ENCODE measurements around the gene GJB5. TPM values are rescaled to one million over a fixed set of nuclear protein-coding genes. Genes with fewer than 3 reads are reported as not detected.

GJB5 gene
- polyA plus RNA-seq, 1 donor from 2014 or later = not detected

DNA sequence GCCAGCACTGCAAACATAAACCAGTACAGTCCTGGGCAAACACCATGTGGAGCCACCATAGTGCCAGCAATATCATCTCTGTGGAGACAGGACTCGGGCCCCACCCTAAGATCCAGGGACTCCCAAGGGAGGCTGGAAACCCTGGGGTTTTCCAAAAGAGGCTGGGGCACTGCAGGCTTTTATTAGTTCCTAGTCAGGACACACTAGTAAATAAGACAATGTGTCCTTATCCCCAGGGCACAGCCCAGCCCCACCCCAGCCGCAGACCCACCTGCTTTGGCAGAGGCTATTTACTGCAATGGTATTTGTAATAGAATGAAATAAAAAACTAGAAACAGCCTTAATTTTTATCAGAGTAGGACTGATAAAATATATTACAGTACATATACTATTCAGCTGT, 25.7 kb downstream of the GJB5 start:
- no peak overlapping the region for H3K4me2 ChIP-seq (ENCODE audit: low read length)
- no peak overlapping the region for H3K4me3 ChIP-seq (ENCODE audit: low read length)
- no peaks in the 10 kb centered on the region for H3F3A ChIP-seq (ENCODE audit: insufficient read depth, low read length, poor library complexity, severe bottlenecking)
- no peak overlapping the region for H3K9ac ChIP-seq (ENCODE audit: low read length)
- peaks cover 44% of the 10 kb centered on the region for H3K27me3 ChIP-seq (ENCODE audit: insufficient read depth, low read depth, low read length)
- no peak overlapping the region for H3K27ac ChIP-seq (ENCODE audit: low read length)
- no peak overlapping the region for H2AFZ ChIP-seq (ENCODE audit: low read depth, low read length)
- H3K79me2 ChIP-seq (replicated peaks; ENCODE audit: insufficient read depth, low read length) = no peaks in the 10 kb centered on the region
- H3K9me2 ChIP-seq (ENCODE audit: insufficient read depth, low read length) = no peaks in the 10 kb centered on the region
- no peaks in the 10 kb centered on the region for H3K9me3 ChIP-seq (ENCODE audit: low read length)
- H3K36me3 ChIP-seq (ENCODE audit: insufficient read depth, low read length) = no peaks in the 10 kb centered on the region
- no peaks in the 10 kb centered on the region for H4K20me1 ChIP-seq (ENCODE audit: insufficient read depth)
- no peak for TF ChIP-seq POLR2AphosphoS5 (IDR thresholded peaks at IDR 0.05)
- no peak for TF ChIP-seq RAD21 (conservative IDR thresholded peaks at IDR 0.05)
- no peak for TF ChIP-seq EP300 (conservative IDR thresholded peaks at IDR 0.05; ENCODE audit: poor library complexity, severe bottlenecking)
- TF ChIP-seq EZH2 (IDR thresholded peaks at IDR 0.05; ENCODE audit: borderline replicate concordance, insufficient read depth, low read length, poor library complexity, severe bottlenecking) = no peak
- no peak for TF ChIP-seq MXI1 (conservative IDR thresholded peaks at IDR 0.05; ENCODE audit: poor library complexity, severe bottlenecking)
- TF ChIP-seq, protein P1, sequence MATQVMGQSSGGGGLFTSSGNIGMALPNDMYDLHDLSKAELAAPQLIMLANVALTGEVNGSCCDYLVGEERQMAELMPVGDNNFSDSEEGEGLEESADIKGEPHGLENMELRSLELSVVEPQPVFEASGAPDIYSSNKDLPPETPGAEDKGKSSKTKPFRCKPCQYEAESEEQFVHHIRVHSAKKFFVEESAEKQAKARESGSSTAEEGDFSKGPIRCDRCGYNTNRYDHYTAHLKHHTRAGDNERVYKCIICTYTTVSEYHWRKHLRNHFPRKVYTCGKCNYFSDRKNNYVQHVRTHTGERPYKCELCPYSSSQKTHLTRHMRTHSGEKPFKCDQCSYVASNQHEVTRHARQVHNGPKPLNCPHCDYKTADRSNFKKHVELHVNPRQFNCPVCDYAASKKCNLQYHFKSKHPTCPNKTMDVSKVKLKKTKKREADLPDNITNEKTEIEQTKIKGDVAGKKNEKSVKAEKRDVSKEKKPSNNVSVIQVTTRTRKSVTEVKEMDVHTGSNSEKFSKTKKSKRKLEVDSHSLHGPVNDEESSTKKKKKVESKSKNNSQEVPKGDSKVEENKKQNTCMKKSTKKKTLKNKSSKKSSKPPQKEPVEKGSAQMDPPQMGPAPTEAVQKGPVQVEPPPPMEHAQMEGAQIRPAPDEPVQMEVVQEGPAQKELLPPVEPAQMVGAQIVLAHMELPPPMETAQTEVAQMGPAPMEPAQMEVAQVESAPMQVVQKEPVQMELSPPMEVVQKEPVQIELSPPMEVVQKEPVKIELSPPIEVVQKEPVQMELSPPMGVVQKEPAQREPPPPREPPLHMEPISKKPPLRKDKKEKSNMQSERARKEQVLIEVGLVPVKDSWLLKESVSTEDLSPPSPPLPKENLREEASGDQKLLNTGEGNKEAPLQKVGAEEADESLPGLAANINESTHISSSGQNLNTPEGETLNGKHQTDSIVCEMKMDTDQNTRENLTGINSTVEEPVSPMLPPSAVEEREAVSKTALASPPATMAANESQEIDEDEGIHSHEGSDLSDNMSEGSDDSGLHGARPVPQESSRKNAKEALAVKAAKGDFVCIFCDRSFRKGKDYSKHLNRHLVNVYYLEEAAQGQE (IDR thresholded peaks at IDR 0.05; ENCODE audit: borderline replicate concordance) = no peak
- TF ChIP-seq TAF1 (IDR thresholded peaks at IDR 0.05; ENCODE audit: low read depth) = no peak
- TF ChIP-seq SMC3 (conservative IDR thresholded peaks at IDR 0.05; ENCODE audit: poor library complexity) = no peak
- TF ChIP-seq, protein P2, sequence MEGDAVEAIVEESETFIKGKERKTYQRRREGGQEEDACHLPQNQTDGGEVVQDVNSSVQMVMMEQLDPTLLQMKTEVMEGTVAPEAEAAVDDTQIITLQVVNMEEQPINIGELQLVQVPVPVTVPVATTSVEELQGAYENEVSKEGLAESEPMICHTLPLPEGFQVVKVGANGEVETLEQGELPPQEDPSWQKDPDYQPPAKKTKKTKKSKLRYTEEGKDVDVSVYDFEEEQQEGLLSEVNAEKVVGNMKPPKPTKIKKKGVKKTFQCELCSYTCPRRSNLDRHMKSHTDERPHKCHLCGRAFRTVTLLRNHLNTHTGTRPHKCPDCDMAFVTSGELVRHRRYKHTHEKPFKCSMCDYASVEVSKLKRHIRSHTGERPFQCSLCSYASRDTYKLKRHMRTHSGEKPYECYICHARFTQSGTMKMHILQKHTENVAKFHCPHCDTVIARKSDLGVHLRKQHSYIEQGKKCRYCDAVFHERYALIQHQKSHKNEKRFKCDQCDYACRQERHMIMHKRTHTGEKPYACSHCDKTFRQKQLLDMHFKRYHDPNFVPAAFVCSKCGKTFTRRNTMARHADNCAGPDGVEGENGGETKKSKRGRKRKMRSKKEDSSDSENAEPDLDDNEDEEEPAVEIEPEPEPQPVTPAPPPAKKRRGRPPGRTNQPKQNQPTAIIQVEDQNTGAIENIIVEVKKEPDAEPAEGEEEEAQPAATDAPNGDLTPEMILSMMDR (IDR thresholded peaks at IDR 0.05; ENCODE audit: poor library complexity, severe bottlenecking) = no peak

DNA sequence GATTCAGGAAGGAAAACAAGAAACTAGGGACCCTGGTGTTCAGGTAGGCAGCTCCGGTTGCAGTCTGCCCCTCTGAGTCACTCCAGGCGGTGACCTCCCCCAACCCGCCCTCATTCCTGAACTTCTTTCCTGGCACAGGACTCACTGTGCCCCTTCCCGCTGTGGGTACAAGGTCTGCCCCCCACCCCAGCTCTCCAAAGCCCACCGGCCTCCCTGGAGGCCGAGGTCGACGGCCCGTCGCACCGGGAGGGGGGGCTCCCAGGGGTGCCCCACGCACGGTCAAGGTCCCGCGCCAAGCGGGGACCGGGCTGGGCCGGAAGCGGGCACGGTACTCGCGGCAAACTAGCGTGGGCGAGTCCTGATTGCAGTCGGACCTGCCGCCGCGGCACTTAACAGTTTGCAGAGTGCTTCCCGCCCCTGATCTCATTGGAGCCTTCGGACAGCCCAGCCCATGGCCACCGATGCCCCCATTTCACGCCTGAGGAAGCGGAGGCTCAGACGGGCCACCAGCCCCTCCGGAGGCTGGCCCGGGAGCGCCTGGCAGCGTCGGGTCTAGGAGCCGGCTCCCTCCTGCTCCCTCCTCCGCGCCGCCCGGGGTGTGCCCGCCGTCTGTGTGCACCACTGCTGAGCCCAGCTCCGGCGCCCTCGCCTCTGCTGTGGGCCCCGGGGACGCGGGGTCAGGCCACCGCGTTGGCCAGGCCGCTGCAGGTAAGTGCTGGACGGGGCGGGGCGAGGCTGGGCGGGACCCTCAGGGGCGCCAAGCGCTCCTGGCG, 26.4 kb downstream of the GJB5 start, which contains the start of gene GJB3:
Gene GJB3, plus strand, starts transcription at position 144 of the 773 bp plus-strand sequence. CDS start 3,549 bp downstream, outside the sequence.
- no peak within 1 kb of the TSS for H3K9ac ChIP-seq (ENCODE audit: low read length)
- H3K9me3 ChIP-seq (ENCODE audit: low read length) = no peaks in the 10 kb centered on the region
- no peaks in the 10 kb centered on the region for H4K20me1 ChIP-seq (ENCODE audit: insufficient read depth)
- H3K4me2 ChIP-seq (ENCODE audit: low read length) = no peak within 1 kb of the TSS
- peaks cover 44% of the 10 kb centered on the region for H3K27me3 ChIP-seq (ENCODE audit: insufficient read depth, low read depth, low read length)
- peak within 1 kb of the TSS; percentile 45 for H3K4me3 ChIP-seq (ENCODE audit: low read length)
- no peak within 1 kb of the TSS for H2AFZ ChIP-seq (ENCODE audit: low read depth, low read length)
- TF ChIP-seq TAF1 (IDR thresholded peaks at IDR 0.05; ENCODE audit: low read depth) = no peak
- no peaks in the 10 kb centered on the region for H3F3A ChIP-seq (ENCODE audit: insufficient read depth, low read length, poor library complexity, severe bottlenecking)
- H3K36me3 ChIP-seq (ENCODE audit: insufficient read depth, low read length) = no peaks in the 10 kb centered on the region
- no peak within 1 kb of the TSS for H3K27ac ChIP-seq (ENCODE audit: low read length)
- no peaks in the 10 kb centered on the region for H3K79me2 ChIP-seq (replicated peaks; ENCODE audit: insufficient read depth, low read length)
- no peaks in the 10 kb centered on the region for H3K9me2 ChIP-seq (ENCODE audit: insufficient read depth, low read length)

All from neural cell (in vitro differentiated cells).